ENCODE results near the gene FOXS1. TPM values are rescaled to one million over a fixed set of nuclear protein-coding genes. Genes with fewer than 3 reads are reported as not detected.

The FOXS1 gene
- total RNA-seq, 1 donor from 2014 or later: 5.9 TPM

DNA sequence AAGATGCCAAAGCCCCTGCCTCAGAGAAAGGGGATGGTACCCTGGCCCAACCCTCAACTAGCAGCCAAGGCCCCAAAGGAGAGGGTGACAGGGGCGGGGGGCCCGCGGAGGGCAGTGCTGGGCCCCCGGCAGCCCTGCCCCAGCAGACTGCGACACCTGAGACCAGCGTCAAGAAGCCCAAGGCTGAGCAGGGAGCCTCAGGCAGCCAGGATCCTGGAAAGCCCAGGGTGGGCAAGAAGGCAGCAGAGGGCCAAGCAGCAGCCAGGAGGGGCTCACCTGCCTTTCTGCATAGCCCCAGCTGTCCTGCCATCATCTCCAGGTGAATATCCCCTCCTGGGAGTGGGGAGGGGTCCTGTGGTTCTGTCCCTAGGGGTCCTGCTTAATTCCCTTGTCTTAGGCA lies 25.2 kb downstream of the FOXS1 start:
- TF ChIP-seq, protein P1, sequence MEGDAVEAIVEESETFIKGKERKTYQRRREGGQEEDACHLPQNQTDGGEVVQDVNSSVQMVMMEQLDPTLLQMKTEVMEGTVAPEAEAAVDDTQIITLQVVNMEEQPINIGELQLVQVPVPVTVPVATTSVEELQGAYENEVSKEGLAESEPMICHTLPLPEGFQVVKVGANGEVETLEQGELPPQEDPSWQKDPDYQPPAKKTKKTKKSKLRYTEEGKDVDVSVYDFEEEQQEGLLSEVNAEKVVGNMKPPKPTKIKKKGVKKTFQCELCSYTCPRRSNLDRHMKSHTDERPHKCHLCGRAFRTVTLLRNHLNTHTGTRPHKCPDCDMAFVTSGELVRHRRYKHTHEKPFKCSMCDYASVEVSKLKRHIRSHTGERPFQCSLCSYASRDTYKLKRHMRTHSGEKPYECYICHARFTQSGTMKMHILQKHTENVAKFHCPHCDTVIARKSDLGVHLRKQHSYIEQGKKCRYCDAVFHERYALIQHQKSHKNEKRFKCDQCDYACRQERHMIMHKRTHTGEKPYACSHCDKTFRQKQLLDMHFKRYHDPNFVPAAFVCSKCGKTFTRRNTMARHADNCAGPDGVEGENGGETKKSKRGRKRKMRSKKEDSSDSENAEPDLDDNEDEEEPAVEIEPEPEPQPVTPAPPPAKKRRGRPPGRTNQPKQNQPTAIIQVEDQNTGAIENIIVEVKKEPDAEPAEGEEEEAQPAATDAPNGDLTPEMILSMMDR (IDR thresholded peaks at IDR 0.05; ENCODE audit: insufficient read depth, low read length, poor library complexity, severe bottlenecking): no peak

DNA sequence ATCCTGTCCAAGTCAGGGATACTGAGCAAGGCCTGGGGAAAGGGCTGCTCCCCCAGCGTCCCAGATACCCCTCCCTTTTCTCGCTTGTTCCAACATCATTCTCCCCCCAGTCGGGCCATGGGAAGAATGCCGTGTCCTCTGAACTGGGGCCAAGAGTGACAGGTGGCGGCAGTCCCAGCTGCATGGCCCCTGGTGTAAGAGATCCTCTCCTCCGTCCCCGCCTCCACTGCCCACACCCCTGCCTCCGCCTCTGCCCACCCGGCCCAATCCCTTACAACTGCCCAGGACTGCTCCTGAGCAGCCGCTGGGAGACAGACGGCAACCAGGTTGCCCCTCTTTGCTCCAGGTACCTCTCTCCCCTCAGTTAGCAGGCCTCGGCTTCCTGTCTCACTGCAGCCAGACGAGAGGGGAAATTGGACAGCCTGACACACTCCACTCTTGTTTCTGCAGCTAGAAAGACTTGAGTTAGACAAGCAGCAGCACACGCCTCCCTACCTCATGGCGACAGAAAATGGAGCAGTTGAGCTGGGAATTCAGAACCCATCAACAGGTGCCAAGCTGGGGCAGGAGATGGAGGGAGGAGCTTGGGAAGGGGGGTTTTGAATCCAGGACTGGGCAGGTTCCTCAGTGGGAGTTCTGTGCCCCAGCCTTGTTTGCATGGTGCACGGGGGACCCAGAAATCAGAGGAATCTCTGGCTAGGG lies 26.2 kb downstream of the FOXS1 start, which contains the start of gene MYLK2:
TSS of gene MYLK2 (plus strand) at position 274 of the 702 bp plus-strand sequence. CDS start at position 499, 225 bp downstream.
- TF ChIP-seq, protein P1 (IDR thresholded peaks at IDR 0.05; ENCODE audit: insufficient read depth, low read length, poor library complexity, severe bottlenecking): no peak
- H3K27me3 ChIP-seq (ENCODE audit: control insufficient read depth, insufficient read depth, low read length): no peaks in the 10 kb centered on the region
- H3K36me3 ChIP-seq (ENCODE audit: control insufficient read depth, insufficient read depth, low read length): no peaks in the 10 kb centered on the region
- DNase-seq (ENCODE audit: low read depth): no peak
- no peak within 1 kb of the TSS for H3K4me3 ChIP-seq (ENCODE audit: low read depth, low read length)

More for the DNA sequence above, 25.2 kb downstream of the FOXS1 start:
- DNase-seq (ENCODE audit: low read depth): no peak
- H3K4me3 ChIP-seq (ENCODE audit: low read depth, low read length): no peak overlapping the region
- no peaks in the 10 kb centered on the region for H3K36me3 ChIP-seq (ENCODE audit: control insufficient read depth, insufficient read depth, low read length)
- H3K27me3 ChIP-seq (ENCODE audit: control insufficient read depth, insufficient read depth, low read length): no peaks in the 10 kb centered on the region

DNA sequence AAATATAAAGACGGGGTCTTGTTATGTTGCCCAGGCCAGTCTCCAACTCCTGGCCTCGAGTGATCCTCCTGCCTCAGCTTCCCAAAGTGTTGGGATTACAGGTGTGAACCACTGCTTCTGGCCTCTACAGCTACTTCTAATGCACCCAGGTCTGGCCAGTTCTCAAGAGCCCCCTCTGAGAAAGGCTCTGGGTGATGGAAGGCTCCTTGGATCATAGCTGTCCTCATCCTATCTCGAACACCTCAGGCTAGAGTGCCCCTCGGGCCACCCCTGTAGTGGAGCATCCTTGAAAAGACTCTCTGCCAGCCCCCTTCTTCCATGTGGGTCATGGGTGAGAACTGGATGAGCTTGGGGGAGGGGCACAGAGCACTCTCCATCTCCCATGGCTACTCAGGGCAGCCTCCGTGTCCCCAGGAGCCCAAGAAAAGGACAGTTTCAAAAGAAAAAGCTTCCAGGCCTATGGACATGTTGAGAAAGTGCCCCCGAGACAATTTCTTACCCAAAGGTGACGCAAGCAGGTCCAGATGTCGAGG lies 27.0 kb downstream of the FOXS1 start:
- TF ChIP-seq, protein P1 (IDR thresholded peaks at IDR 0.05; ENCODE audit: insufficient read depth, low read length, poor library complexity, severe bottlenecking): no peak
- DNase-seq (ENCODE audit: low read depth): no peak
- Histone ChIP-seq H3K36me3 (ENCODE audit: control insufficient read depth, insufficient read depth, low read length) (no peaks in the 10 kb centered on the region), H3K27me3 (ENCODE audit: control insufficient read depth, insufficient read depth, low read length) (no peaks in the 10 kb centered on the region), H3K4me3 (ENCODE audit: low read depth, low read length) (no peak overlapping the region)

DNA sequence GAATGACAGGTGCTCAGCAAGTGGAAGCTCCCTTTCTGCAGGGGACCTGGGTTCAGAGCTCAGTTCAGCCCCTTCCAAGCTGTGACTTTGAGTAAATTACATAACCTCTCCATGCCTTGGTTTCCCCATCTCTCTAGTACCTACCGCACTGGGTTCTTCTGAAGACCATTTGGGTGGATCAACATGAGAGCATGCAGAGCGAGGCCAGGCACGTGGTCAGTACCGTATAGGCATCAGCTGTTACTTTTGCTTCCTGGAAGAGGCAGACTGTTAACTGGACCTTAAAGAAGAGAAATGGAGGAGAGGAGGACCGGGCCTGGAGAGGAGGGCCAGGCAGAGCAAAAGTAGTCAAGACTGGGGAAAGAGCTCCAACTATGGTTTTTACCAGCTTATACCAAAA lies 27.9 kb downstream of the FOXS1 start:
- TF ChIP-seq, protein P1 (IDR thresholded peaks at IDR 0.05; ENCODE audit: insufficient read depth, low read length, poor library complexity, severe bottlenecking): no peak
- DNase-seq (ENCODE audit: low read depth): no peak
- no peaks in the 10 kb centered on the region for H3K27me3 ChIP-seq (ENCODE audit: control insufficient read depth, insufficient read depth, low read length)

DNA sequence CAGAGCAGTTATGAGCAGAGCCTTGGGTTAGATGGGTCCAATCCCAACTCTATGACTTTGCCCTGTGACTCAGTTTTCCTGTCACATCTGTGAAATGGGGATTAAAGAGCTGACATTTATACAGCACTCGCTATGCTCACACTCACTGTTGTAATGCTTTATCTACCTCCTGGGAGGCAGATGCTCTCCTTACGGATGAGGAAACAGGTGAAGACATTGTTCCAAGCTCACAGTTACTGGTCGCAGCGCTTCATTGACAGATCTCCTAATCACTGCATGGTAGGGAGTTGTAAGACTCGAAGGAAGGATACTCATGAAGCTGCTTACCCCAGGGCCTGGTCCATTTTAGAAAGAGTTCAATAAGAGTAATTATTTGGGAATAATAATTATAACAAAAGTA lies 29.2 kb downstream of the FOXS1 start:
- H3K36me3 ChIP-seq (ENCODE audit: control insufficient read depth, insufficient read depth, low read length): no peaks in the 10 kb centered on the region
- DNase-seq (ENCODE audit: low read depth): no peak
- no peak overlapping the region for H3K4me3 ChIP-seq (ENCODE audit: low read depth, low read length)
- H3K27me3 ChIP-seq (ENCODE audit: control insufficient read depth, insufficient read depth, low read length): no peaks in the 10 kb centered on the region
- TF ChIP-seq, protein P1 (IDR thresholded peaks at IDR 0.05; ENCODE audit: insufficient read depth, low read length, poor library complexity, severe bottlenecking): no peak

More for the DNA sequence above, 27.9 kb downstream of the FOXS1 start:
- H3K36me3 ChIP-seq (ENCODE audit: control insufficient read depth, insufficient read depth, low read length): no peaks in the 10 kb centered on the region
- no peak overlapping the region for H3K4me3 ChIP-seq (ENCODE audit: low read depth, low read length)
